RWPE2 (cell line): ENCODE measurements around the gene XPNPEP1.

Source experiments
- ATAC-seq: fragments of 200-7000 bp; cut with Tn5 transposase; 3 replicates; pipeline ENCODE4 v1.9.1; 2021; ENCODE audit warnings: low read depth
- DNase-seq: peaks from one replicate; pipeline ENCODE4 v3.0.0-alpha.2; 2020; ENCODE audit warnings: low spot score
- H3K27ac ChIP-seq: fragments of 450-650 bp; 2 replicates; pipeline ENCODE4 v1.5.1; 2017; ENCODE audit warnings: mild to moderate bottlenecking; ENCODE audit not compliant: poor library complexity, severe bottlenecking
- H3K27me3 ChIP-seq: fragments of 250-450 bp; sonication (Bioruptor Pico); 2 replicates; pipeline ENCODE4 v1.5.1; 2021; ENCODE audit warnings: mild to moderate bottlenecking, moderate library complexity; ENCODE audit not compliant: insufficient read depth, poor library complexity, severe bottlenecking
- H3K36me3 ChIP-seq: fragments of 250-450 bp; sonication (Bioruptor Pico); 2 replicates; pipeline ENCODE4 v1.5.1; 2020; ENCODE audit warnings: low read depth, mild to moderate bottlenecking, moderate library complexity
- H3K4me1 ChIP-seq: fragments of 250-450 bp; sonication (Bioruptor Pico); 2 replicates; pipeline ENCODE4 v1.5.1; 2021; ENCODE audit warnings: mild to moderate bottlenecking, moderate library complexity; ENCODE audit not compliant: insufficient read depth, poor library complexity, severe bottlenecking
- H3K4me3 ChIP-seq: fragments of 250-450 bp; sonication (Bioruptor Pico); 2 replicates; pipeline ENCODE4 v1.5.1; 2021; ENCODE audit warnings: mild to moderate bottlenecking, moderate library complexity; ENCODE audit not compliant: severe bottlenecking
- H3K9me3 ChIP-seq: fragments of 250-450 bp; sonication (Bioruptor Pico); 2 replicates; pipeline ENCODE4 v1.5.1; 2021; ENCODE audit warnings: mild to moderate bottlenecking, moderate library complexity; ENCODE audit not compliant: severe bottlenecking
- TF ChIP-seq, protein P1 (sequence below): fragments of 450-650 bp; IDR thresholded peaks from one replicate; pipeline ENCODE4 v1.5.1; 2017; ENCODE audit warnings: mild to moderate bottlenecking, moderate library complexity; ENCODE audit not compliant: poor library complexity, severe bottlenecking

The XPNPEP1 gene

DNA sequence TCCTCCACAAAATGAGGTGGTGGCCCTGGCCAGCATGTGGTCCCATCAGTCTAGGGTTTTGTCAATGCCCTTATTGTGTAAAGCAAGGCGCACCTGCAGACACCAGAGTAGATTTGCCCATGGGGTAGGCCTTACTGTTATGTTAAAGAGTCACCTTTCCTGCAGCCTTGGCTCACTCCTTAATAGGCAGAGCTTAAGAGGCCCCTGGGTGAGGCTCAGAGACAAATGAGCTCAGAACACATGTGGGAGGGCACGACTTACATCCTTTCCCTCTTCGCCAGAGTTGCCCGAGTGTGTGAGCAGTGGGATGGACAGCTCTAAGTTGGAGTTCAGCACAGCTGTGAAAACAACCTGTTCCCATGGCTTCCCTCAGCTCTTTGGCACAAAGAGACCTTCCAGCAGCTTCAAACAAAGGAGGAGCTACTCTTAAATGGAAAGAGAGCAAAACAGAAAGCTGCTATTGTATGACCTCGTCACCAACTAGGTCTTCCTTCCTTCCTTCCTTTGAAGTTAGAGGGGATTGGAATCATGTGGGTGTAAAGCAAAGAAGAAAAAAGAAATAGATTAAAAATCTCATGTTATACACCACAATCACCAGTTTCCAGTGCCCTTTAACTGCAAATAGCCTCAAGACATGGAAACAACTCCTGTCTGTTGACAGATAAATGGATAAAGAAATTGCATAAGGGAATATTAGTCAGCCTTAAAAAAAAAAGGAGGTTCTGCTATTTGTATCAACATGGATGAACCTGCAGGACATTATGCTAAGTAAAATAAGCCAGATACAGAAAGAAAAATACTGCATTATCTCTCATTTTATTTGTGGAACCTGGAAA, 11.9 kb upstream of the XPNPEP1 start:
- H3K27me3 ChIP-seq = no peaks in the 10 kb centered on the region
- H3K4me1 ChIP-seq = no peaks in the 10 kb centered on the region
- TF ChIP-seq, protein P1, sequence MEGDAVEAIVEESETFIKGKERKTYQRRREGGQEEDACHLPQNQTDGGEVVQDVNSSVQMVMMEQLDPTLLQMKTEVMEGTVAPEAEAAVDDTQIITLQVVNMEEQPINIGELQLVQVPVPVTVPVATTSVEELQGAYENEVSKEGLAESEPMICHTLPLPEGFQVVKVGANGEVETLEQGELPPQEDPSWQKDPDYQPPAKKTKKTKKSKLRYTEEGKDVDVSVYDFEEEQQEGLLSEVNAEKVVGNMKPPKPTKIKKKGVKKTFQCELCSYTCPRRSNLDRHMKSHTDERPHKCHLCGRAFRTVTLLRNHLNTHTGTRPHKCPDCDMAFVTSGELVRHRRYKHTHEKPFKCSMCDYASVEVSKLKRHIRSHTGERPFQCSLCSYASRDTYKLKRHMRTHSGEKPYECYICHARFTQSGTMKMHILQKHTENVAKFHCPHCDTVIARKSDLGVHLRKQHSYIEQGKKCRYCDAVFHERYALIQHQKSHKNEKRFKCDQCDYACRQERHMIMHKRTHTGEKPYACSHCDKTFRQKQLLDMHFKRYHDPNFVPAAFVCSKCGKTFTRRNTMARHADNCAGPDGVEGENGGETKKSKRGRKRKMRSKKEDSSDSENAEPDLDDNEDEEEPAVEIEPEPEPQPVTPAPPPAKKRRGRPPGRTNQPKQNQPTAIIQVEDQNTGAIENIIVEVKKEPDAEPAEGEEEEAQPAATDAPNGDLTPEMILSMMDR = no peak
- ATAC-seq (no peak), DNase-seq (no peak)
- no peak overlapping the region for H3K27ac ChIP-seq
- no peak overlapping the region for H3K4me3 ChIP-seq
- no peaks in the 10 kb centered on the region for H3K9me3 ChIP-seq
- no peaks in the 10 kb centered on the region for H3K36me3 ChIP-seq

GRCh38 chr10:109933984-109934565, 10.8 kb upstream of the XPNPEP1 start:
- Histone ChIP-seq H3K9me3 (no peaks in the 10 kb centered on the region), H3K36me3 (no peaks in the 10 kb centered on the region), H3K27me3 (no peaks in the 10 kb centered on the region), H3K4me1 (no peaks in the 10 kb centered on the region), H3K27ac (no peak overlapping the region), H3K4me3 (no peak overlapping the region)
- ATAC-seq = no peak
- TF ChIP-seq, protein P1 = no peak
- no peak for DNase-seq

GRCh38 chr10:109932968-109933367, 9.7 kb upstream of the XPNPEP1 start:
- Histone ChIP-seq H3K4me1 (no peaks in the 10 kb centered on the region), H3K9me3 (no peaks in the 10 kb centered on the region), H3K27ac (no peak overlapping the region), H3K27me3 (no peaks in the 10 kb centered on the region), H3K4me3 (no peak overlapping the region), H3K36me3 (no peaks in the 10 kb centered on the region)
- DNase-seq (no peak), ATAC-seq (no peak)
- TF ChIP-seq, protein P1 = no peak

DNA sequence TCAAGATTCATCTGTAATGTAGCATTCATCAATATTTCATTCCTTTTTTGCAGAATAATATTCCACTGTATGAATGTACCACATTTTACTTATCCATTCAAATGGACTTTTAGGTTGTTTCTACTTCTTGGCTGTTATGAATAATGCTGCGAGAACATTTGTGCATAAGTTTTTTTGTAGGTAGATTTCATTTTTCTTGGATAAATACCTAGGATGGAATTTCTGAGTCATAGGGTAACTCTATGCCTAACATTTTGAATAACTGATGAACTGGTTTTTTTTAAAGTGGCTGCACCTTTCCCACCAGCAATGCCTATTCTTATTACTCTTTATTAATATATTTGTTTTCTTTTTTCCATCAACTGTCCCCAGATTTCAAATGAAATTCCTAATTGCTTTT, 9.1 kb upstream of the XPNPEP1 start:
- Histone ChIP-seq H3K27ac (no peak overlapping the region), H3K36me3 (no peaks in the 10 kb centered on the region), H3K27me3 (no peaks in the 10 kb centered on the region), H3K4me1 (no peaks in the 10 kb centered on the region), H3K9me3 (no peaks in the 10 kb centered on the region), H3K4me3 (no peak overlapping the region)
- TF ChIP-seq, protein P1 = no peak
- DNase-seq (no peak), ATAC-seq (no peak)

DNA sequence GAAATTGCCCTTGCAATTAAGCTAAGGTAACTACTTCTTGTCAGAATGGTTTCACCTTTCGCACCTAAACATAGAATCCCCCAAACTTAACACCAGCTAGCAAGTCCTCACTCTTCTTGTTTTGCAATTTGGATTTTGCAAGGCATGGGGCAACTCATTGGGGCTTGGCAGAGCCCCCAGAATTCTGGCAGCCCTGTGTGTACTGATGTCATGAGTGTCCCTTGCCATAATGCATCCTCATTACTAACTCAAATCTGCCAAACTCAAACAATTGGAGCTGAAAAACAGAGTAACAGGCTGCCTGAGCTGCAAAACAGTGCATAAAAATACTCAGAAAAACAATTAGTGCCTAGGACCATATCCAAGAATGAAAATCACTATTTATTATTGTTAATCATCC, 7.9 kb upstream of the XPNPEP1 start:
- Histone ChIP-seq H3K4me1 (no peaks in the 10 kb centered on the region), H3K27me3 (no peaks in the 10 kb centered on the region), H3K27ac (no peak overlapping the region), H3K9me3 (no peaks in the 10 kb centered on the region), H3K4me3 (no peak overlapping the region), H3K36me3 (no peaks in the 10 kb centered on the region)
- TF ChIP-seq, protein P1 = no peak
- DNase-seq (no peak), ATAC-seq (no peak)
